Keratinocyte (primary cell): ENCODE results near the gene TAF13. TPM values are rescaled to one million over a fixed set of nuclear protein-coding genes. Genes with fewer than 3 reads are reported as not detected.

Experiments
- DNase-seq: peaks from one replicate; pipeline ENCODE4 v3.0.0-alpha.2; 2011; ENCODE audit warnings: low read depth, missing footprints, low spot score
- FAIRE-seq: peaks from 2 replicates; lab custom pipeline; 2011; peaks lifted over from hg19 to GRCh38; lab: Jason Lieb, UNC
- H2AFZ ChIP-seq: 2 replicates; pipeline ENCODE4 v1.6.0; 2012; ENCODE audit warnings: low read length, control low read depth, inconsistent platforms; ENCODE audit not compliant: control insufficient read depth
- H3K27ac ChIP-seq: 2 replicates; pipeline ENCODE4 v1.5.1; 2011; ENCODE audit warnings: low read length; ENCODE audit not compliant: control insufficient read depth, insufficient read depth
- H3K27me3 ChIP-seq: 3 replicates; pipeline ENCODE4 v1.6.0; 2011; ENCODE audit warnings: low read length; ENCODE audit not compliant: control insufficient read depth, insufficient read depth; ENCODE audit errors: extremely low read depth
- H3K36me3 ChIP-seq, 2 experiments: 2 replicates in 1 of 2; 3 replicates in 1 of 2; pipeline ENCODE4 v1.5.1; 2011; ENCODE audit warnings: low read length in 2 of 2, mild to moderate bottlenecking in 1 of 2; ENCODE audit not compliant: control insufficient read depth in 2 of 2, insufficient read depth in 2 of 2; ENCODE audit errors: extremely low read depth in 1 of 2
- H3K4me1 ChIP-seq: 3 replicates; pipeline ENCODE4 v1.5.1; 2011; ENCODE audit warnings: low read length; ENCODE audit not compliant: control insufficient read depth, insufficient read depth; ENCODE audit errors: extremely low read depth
- H3K4me2 ChIP-seq: 3 replicates; pipeline ENCODE4 v1.6.0; 2011; ENCODE audit warnings: low read depth, low read length; ENCODE audit not compliant: control insufficient read depth, insufficient read depth; ENCODE audit errors: extremely low read depth
- H3K4me3 ChIP-seq, 3 experiments: fragments of 200-600 bp in 1 of 3; sonication (generic) in 1 of 3; 2 replicates in 2 of 3; 3 replicates in 1 of 3; pipeline ENCODE4 v1.5.1; 2011 to 2016; ENCODE audit warnings: low read length in 3 of 3, mild to moderate bottlenecking in 3 of 3, control low read depth in 2 of 3, inconsistent platforms in 1 of 3, low read depth in 1 of 3, mixed read lengths in 1 of 3, mixed run types in 1 of 3, moderate library complexity in 1 of 3; ENCODE audit not compliant: control insufficient read depth in 2 of 3, insufficient read depth in 2 of 3; ENCODE audit errors: extremely low read depth in 1 of 3
- H3K79me2 ChIP-seq: 2 replicates; pipeline ENCODE4 v1.6.0; 2012; ENCODE audit warnings: low read length; ENCODE audit not compliant: control insufficient read depth, insufficient read depth
- H3K9ac ChIP-seq: 3 replicates; pipeline ENCODE4 v1.6.0; 2011; ENCODE audit warnings: low read length; ENCODE audit not compliant: control insufficient read depth, insufficient read depth; ENCODE audit errors: extremely low read depth
- H3K9me1 ChIP-seq: 3 replicates; pipeline ENCODE4 v1.6.0; 2011; ENCODE audit warnings: low read length; ENCODE audit not compliant: control insufficient read depth, insufficient read depth; ENCODE audit errors: extremely low read depth
- H3K9me3 ChIP-seq: 2 replicates; pipeline ENCODE4 v1.5.1; 2012; ENCODE audit warnings: low read depth, low read length; ENCODE audit not compliant: control insufficient read depth
- H4K20me1 ChIP-seq: 3 replicates; pipeline ENCODE4 v1.6.0; 2011; ENCODE audit warnings: low read length; ENCODE audit not compliant: control insufficient read depth, insufficient read depth; ENCODE audit errors: extremely low read depth
- EZH2 ChIP-seq: IDR thresholded peaks from one replicate; pipeline ENCODE4 v1.6.1; 2012; ENCODE audit warnings: inconsistent platforms, mild to moderate bottlenecking, low read length, moderate library complexity
- dilution Hi-C: fragments of 300-500 bp; cut with MboI; formaldehyde crosslinking; loops from one replicate; pipeline ENCODE4 v1.7.0; 2020; ENCODE audit warnings: low sequenced_read_pairs; ENCODE audit not compliant: extremely low pct_ligation_motif_present
- polyA plus RNA-seq, 5 experiments: library from polyadenylated mRNA; depleted of rRNA in 3 of 5; stranded (reverse) in 3 of 5; stranded (forward) in 1 of 5; unstranded in 1 of 5; fragments of >200 nt; gene quantifications; 1 replicate in 1 of 5; 2 replicates in 3 of 5; 3 replicates in 1 of 5; pipeline versions ENCODE4 v1.2.1 to v1.2.3, GENCODE V29; 2011 to 2012; ENCODE audit warnings: missing spikeins in 2 of 5, low read depth in 1 of 5, low replicate concordance in 1 of 5
- TF ChIP-seq, protein P1 (sequence below), 3 experiments: IDR thresholded peaks in 1 of 3; conservative IDR thresholded peaks in 1 of 3; optimal IDR thresholded peaks in 1 of 3; 2 replicates in 2 of 3; 3 replicates in 1 of 3; pipeline versions ENCODE3 to v1.5.1; 2011; ENCODE audit warnings: low read length in 3 of 3, mild to moderate bottlenecking in 3 of 3, moderate library complexity in 2 of 3, control low read depth in 1 of 3, inconsistent platforms in 1 of 3; ENCODE audit not compliant: insufficient read depth in 2 of 3; ENCODE audit errors: extremely low read depth in 1 of 3

Gene TAF13
- polyA plus RNA-seq, 1 donor (not counting 4 experiments of a cell fraction or from before 2014, with no cell fraction given), result 151 TPM

DNA sequence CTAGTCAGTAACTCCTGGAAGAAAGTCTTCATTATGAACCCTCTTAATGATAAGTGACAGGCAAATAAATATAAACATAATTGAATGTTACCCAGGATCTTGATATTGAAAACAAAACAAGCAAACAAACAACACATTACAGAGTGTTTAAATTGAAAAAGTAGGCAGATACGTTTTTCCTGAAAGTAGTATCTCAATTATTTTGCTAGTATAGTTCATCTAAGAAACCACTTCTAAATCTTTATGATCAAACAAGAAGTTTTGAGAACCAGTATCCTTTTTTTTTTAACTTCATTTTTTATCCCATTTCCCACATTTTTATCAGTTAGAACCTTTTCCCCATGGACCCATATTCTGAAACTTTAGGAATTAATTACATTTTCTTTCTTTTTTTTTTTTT, 30.2 kb downstream of the TAF13 start:
- Histone ChIP-seq H3K4me2 (no peak overlapping the region), H3K27ac (no peak overlapping the region), H2AFZ (no peak overlapping the region), H3K79me2 (peaks cover 11% of the 10 kb centered on the region), H3K4me1 (peaks cover 21% of the 10 kb centered on the region), H3K9me1 (no peaks in the 10 kb centered on the region), H3K4me3 (no peak overlapping the region), H3K27me3 (no peaks in the 10 kb centered on the region), H3K36me3 (no peaks in the 10 kb centered on the region), H3K9me3 (no peaks in the 10 kb centered on the region), H3K9ac (no peak overlapping the region), H4K20me1 (no peaks in the 10 kb centered on the region)
- TF ChIP-seq EZH2, result no peak
- TF ChIP-seq, protein P1, sequence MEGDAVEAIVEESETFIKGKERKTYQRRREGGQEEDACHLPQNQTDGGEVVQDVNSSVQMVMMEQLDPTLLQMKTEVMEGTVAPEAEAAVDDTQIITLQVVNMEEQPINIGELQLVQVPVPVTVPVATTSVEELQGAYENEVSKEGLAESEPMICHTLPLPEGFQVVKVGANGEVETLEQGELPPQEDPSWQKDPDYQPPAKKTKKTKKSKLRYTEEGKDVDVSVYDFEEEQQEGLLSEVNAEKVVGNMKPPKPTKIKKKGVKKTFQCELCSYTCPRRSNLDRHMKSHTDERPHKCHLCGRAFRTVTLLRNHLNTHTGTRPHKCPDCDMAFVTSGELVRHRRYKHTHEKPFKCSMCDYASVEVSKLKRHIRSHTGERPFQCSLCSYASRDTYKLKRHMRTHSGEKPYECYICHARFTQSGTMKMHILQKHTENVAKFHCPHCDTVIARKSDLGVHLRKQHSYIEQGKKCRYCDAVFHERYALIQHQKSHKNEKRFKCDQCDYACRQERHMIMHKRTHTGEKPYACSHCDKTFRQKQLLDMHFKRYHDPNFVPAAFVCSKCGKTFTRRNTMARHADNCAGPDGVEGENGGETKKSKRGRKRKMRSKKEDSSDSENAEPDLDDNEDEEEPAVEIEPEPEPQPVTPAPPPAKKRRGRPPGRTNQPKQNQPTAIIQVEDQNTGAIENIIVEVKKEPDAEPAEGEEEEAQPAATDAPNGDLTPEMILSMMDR (optimal IDR thresholded peaks at IDR 0.05 in 1 of 3, IDR thresholded peaks at IDR 0.05 in 1 of 3, conservative IDR thresholded peaks at IDR 0.05 in 1 of 3; ENCODE audit: extremely low read depth in 1 of 3, insufficient read depth in 2 of 3, low read length in 3 of 3), result no peak
- no peak for FAIRE-seq
- no peak for DNase-seq
- dilution Hi-C loops, result no loop called here

DNA sequence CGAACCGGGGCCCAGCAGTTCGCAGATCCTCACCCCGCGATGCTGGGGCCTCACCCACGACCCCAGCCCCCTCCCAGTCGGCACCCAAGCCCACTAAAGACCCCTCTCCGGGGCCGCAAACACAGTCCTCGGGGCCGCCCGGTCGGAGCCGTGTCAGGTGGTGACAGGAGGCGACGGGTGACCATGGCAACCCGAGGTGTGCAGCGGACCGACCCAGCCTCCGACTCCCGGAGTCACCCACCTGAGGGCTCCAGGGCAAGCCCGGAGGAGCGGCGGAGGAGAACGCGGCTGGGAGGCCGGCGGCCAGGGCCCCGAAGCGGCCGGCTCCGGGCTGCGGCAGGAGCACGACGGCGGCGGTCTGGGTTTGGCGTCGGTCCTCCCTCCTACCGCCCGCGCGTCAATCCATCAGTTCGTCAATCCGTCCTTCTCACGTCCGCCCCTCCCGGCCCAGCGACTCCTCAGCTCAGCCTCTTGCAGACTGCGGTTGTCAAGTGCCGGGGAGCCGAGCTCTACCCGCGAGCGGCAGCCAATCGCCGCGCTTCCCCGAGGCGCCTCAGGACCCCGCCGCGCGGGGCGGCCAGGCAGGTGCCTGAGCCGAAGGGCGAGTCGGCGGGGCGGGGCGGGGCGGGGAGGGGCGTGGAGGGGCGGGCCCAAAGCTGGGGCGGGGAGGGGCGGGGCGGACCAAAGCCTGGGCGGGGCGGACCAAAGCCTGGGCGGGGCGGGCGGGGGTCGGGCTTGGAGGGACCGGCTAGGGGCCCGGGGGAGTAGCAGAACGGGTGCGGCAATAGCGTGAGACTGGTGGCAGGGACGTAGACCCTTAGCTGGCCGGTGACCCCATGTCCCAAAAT, 34.0 kb downstream of the TAF13 start, which contains the start of gene WDR47:
Gene WDR47, minus strand, starts transcription at position 482 of the 848 bp plus-strand sequence. CDS start 18,590 bp downstream, outside the sequence.
- Histone ChIP-seq H3K9me1 (no peaks in the 10 kb centered on the region), H3K27ac (peak within 1 kb of the TSS; percentile 54), H4K20me1 (no peaks in the 10 kb centered on the region), H3K36me3 (no peaks in the 10 kb centered on the region), H3K79me2 (peaks cover 45% of the 10 kb centered on the region), H3K27me3 (no peaks in the 10 kb centered on the region), H3K9me3 (no peaks in the 10 kb centered on the region), H3K4me1 (peaks cover 10% of the 10 kb centered on the region), H3K4me2 (peak within 1 kb of the TSS; percentile 92), H3K9ac (peak within 1 kb of the TSS; percentile 88), H3K4me3 (peak within 1 kb of the TSS; percentile 69 to 100 (median 88)), H2AFZ (peak within 1 kb of the TSS; percentile 55)
- dilution Hi-C loops, result no loop called here
- no peak for TF ChIP-seq EZH2
- TF ChIP-seq, protein P1 (optimal IDR thresholded peaks at IDR 0.05 in 1 of 3, IDR thresholded peaks at IDR 0.05 in 1 of 3, conservative IDR thresholded peaks at IDR 0.05 in 1 of 3; ENCODE audit: extremely low read depth in 1 of 3, insufficient read depth in 2 of 3, low read length in 3 of 3), result no peak
- DNase-seq, result peak; percentile 84
- FAIRE-seq, result no peak
